NCI-H526 (cell line): ENCODE data around the gene COQ5.
A peak's percentile ranks its signal among the peaks of the same experiment; 100 is the strongest.
"Not testable (repeated sequence)": the region's sequence is repeated elsewhere in the genome, so short reads cannot be mapped to it uniquely, and the experiment has no call there.

Experiments used
- DNase-seq, 2 experiments: peaks; one replicate each; lab custom pipeline; 2025; lab: John Stamatoyannopoulos, UW

COQ5 gene, protein sequence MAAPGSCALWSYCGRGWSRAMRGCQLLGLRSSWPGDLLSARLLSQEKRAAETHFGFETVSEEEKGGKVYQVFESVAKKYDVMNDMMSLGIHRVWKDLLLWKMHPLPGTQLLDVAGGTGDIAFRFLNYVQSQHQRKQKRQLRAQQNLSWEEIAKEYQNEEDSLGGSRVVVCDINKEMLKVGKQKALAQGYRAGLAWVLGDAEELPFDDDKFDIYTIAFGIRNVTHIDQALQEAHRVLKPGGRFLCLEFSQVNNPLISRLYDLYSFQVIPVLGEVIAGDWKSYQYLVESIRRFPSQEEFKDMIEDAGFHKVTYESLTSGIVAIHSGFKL

DNA sequence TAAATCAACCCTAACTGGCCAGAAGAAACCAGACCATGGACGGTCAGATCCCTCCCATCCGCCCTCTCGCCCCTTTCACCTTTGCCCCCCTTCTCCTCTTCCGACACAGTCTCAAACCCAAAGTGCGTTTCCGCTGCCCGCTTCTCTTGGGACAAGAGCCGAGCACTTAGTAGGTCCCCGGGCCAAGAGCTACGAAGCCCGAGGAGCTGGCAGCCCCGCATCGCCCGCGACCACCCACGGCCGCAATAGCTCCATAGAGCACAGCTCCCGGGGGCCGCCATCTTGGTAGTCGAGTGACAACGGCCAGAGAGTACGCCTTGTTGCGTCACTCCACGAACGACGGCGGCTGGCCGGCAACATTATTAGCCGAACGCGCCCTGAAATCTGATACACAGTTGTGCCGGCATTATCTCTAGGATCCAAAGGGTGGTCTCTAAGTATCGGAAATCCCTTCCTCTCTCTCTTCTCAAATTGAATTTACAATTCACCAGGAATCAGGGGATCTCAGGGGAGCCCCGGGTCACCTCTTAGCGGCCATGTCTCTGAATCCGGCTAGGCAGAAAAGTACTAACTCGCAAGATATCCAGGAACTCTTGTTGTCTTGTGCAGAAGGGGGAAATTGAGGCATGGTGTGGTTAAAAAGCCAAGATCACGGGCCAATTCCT is at the start of gene COQ5:
Gene COQ5 (minus strand): TSS at position 298 of the 665 bp plus-strand sequence. CDS start 17 bp downstream, at position 281.
- peak; percentile 60 to 91 for DNase-seq

DNA sequence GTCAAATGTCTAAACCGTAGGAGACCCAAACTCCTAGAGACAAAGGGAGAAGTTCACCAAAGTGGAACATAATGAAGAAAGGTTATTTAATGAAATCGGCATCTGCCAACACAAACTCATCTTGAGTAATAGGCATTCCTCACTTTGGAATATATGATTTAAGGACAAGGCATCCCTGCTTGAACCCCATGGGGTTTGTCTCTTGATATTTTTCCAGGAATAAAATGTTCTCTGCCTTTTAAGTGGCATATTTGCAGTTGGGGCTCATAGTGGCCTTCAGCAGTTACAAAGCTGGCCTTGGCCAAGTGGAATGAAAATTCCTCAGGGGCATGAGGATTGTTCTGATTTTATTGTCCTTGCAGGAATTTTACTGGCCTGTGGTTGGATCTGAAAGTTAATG is 45.1 kb upstream of the COQ5 start:
- DNase-seq = no peak

GRCh38 chr12:120573560-120573959 is 44.6 kb upstream of the COQ5 start:
- DNase-seq = no peak

DNA sequence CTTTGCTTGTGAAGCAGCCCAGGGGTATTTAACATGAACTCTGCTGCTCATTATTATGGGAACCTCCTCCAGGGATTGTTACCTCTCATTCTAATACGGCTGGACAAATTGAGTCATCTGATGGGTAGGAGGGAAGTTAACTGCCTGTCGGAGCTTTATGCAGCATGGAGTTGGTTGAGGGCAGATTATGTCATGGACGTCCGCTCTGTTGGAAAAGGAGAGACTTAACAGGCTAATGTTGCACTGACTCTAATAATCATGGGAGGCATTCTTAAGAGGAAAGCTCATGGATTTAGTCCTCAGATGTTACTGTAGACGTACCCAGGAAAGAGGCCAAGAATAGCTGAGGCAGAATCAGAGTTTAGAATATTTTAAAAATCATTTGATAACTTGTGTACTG is 42.3 kb upstream of the COQ5 start:
- no peak for DNase-seq

DNA sequence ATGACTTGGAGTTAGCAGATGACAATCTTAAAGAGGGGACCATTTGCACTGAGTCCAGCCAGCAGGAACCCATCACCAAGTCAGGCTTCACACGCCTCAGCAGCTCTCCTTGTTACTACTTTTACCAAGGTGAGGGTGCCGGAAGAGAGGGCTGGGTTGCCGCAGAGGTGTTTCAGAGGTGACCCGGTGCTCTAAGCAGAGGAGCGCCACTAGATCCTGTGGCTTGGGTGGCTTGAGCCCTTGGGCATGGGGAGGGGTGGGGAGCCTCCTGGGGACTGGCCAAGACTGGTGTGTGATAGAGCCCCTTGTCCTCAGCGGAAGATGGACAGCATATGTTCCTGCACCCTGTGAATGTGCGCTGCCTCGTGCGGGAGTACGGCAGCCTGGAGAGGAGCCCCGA is 34.5 kb upstream of the COQ5 start:
- DNase-seq = no peak

- no peak for DNase-seq
Observed at GRCh38 chr12:120562906-120563305, 33.9 kb upstream of the COQ5 start.

DNA sequence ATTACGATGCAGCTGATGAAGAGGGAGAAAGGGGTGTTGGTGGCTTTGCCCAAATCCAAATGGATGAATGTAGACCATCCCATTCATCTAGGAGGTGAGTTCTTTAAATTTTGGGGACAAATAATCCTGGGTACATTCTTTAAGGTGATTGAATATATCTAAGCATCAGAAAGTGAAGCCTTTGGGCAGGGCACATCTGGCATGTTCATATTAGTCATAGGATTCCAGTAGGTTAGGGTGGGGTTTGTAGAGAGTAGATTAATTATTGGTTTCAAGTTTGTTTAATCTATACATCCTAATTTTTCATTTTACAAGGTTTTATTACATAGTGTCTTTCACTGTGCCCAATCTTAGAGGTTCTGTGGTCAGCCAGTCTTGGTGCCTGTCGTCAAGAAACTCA is 28.6 kb upstream of the COQ5 start:
- no peak for DNase-seq

GRCh38 chr12:120554678-120555077 is 25.7 kb upstream of the COQ5 start:
- no peak for DNase-seq

DNA sequence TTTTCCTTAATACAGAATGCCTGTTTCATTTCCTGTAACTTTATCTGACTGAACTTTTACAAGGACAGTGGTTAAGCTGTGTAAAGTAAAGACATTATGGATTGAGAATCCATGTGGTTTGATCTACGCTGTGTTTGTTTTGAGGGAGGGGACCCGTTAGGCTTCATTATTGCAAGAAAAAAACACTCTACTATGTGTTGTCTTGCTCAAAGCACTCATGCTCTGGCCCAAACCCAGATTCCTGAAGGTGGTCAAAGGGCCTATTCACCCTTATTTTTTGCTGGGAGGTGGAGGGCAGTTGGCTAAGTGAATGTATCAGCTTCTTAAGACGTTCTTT is 17.1 kb upstream of the COQ5 start:
- no peak for DNase-seq

- DNase-seq = no peak
Observed at GRCh38 chr12:120544691-120545090, 15.7 kb upstream of the COQ5 start.

DNA sequence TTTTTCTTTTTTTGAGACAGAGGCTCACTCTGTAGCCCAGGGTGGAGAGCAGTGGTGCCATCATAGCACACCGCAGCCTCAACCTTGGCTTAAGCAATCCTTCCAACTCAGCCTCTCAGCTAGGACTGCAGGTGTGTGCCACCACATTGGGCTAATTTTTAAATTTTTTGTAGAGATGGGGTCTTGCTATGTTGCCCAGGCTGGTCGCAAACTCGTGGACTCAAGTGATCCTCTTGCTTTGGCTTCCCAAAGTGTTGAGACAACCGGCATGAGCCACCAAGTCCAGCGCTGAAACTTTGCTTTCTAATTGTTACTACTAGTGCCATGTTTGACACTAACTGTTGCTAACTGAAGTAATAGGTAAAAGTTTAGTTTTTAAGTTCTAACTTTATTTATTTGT is 13.2 kb upstream of the COQ5 start:
- no peak for DNase-seq

DNA sequence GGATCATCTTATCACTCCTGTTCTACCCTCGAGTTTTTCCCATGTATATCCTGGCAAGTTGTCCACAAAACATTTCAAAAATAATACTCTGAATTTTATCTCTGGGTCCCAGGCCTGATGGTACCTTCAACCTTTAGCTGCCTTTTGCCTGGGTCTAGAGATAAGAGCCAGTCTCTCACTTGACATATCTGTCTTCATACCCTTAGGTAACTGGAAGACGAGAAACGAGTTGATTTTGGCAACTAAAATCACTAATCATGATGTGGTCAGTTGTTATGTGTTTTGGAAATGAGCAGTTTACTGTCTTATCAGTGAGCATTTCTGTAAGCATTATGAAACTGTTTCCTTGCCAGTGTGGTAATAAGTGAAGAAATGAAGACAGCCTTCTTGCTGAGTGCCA is 11.5 kb upstream of the COQ5 start:
- DNase-seq = no peak

GRCh38 chr12:120539303-120539702 is 10.3 kb upstream of the COQ5 start:
- DNase-seq = no peak

DNA sequence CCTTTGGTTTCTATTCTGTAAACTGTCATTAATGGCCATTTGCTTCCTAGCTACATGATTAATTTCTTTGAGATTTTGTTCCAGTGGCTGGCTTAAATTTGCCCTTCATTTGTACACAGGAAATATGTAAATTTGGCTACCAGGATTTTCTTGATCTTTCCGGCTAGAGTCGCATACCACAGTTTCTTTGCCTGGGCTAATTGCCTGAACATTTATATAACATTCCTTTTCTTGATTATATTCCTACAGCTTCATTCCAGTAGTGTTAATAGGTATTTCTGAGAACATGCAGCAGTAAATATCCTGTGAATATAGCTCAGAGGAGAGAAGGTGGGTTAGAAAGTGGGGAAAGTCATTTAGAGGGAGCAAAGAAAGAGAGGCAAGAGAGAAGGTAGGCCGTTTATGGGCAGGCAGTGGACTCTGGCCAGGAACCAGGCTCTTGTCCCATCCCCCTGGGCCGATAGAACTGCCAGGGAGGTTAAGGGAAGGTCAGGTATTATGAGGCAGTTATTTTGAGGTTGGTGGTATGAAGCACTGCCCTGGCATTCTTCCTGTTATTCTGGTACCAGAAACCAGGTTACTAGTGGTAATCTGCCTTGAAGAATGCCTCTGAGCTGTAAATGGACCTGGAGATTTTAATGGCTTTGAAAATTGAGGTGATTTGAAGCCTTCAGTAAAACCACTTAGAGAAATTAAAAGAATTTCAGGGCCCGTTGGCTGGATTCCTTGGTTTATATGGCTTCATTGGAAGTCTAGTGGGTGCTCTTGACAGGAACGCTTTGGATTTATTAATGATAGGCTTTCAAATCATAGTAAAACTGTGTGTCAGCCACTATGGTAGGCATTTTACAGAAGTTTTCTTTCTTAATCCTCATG is 9.6 kb upstream of the COQ5 start:
- peak in 1 of 2 experiments; percentile 8 for DNase-seq

GRCh38 chr12:120537856-120538220 is 8.9 kb upstream of the COQ5 start:
- DNase-seq = no peak

- DNase-seq = peak in 1 of 2 experiments; percentile 42
Observed at GRCh38 chr12:120536064-120536791, 7.3 kb upstream of the COQ5 start.

DNA sequence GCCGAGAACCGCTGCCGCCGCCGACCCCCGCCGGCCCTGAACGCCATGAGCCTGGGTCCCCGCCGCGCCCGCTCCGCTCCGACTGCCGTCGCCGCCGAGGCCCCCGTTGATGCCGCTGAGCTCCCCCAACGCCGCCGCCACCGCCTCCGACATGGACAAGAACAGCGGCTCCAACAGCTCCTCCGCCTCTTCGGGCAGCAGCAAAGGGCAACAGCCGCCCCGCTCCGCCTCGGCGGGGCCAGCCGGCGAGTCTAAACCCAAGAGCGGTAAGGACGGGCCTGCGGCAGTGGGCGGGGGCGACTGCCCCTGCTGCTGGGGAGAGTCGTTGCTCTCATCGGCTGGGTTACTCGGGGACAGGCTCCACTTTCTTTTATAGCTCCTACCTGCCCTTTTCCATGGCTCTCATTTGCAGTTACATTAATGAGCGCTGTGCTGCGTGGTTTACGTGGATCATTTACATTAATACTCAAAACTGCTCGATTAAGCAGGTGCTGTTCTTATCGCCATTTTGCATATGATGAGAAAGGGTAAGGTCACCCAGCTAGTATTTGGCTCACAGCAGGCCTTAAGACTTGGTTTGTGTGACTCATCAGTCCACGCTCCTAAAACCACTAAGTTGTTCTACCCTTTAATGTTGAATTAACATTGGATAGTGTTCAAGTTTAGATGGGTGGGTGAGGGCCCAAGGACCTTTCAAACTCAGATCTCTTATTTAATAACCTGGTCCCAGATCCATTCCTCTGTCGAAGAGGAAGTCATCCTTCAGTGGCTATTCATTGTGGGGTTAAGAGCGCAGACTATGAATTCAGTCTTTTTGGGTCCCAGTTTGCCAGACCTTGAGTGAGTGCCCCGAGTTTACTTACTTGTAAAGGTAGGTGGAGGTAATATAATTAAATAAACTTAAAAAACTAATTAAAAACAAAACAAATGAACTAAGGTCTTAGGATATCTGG is 6.0 kb upstream of the COQ5 start:
- peak; percentile 64 to 71 for DNase-seq

DNA sequence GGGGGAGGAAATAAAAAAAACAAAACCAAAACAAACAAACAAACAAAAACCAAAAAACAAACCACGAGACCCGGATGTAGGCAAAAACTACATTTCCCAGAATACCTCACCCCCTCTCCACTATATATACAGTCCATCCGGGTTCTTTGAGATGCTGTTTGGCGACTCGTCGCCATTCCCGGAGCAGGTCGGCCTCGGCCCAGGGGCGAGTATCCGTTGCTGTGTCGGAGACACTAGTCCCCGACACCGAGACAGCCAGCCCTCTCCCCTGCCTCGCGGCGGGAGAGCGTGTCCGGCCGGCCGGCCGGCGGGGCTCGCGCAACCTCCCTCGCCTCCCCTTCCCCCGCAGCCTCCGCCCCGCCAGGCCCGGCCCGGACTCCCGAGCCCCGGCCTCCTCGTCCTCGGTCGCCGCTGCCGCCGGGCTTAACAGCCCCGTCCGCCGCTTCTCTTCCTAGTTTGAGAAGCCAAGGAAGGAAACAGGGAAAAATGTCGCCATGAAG is 5.3 kb upstream of the COQ5 start, which contains the start of gene RNF10:
Gene RNF10 (plus strand): TSS at position 154 of the 500 bp plus-strand sequence. CDS start 456 bp downstream, outside the sequence.
- peak; percentile 76 to 93 for DNase-seq

GRCh38 chr12:120532701-120533238 is 3.8 kb upstream of the COQ5 start:
- DNase-seq = no peak

GRCh38 chr12:120530418-120530761 is 1.4 kb upstream of the COQ5 start:
- not testable (repeated sequence) for DNase-seq
